Ectodermal cell (in vitro differentiated cells): ENCODE results near the gene HOXD13.

Experiments used
- H3K27ac ChIP-seq: 2 replicates; pipeline ENCODE4 v1.7.0; 2013; ENCODE audit warnings: mild to moderate bottlenecking, low read depth, low read length; ENCODE audit not compliant: insufficient read depth, poor library complexity, severe bottlenecking
- H3K27me3 ChIP-seq: 2 replicates; pipeline ENCODE4 v1.7.0; 2013; ENCODE audit warnings: mild to moderate bottlenecking, low read length; ENCODE audit not compliant: insufficient read depth, control insufficient read depth, poor library complexity, severe bottlenecking
- H3K36me3 ChIP-seq: one replicate; pipeline ENCODE4 v1.7.0; 2013; ENCODE audit warnings: low read length; ENCODE audit not compliant: control insufficient read depth, insufficient read depth
- H3K4me1 ChIP-seq: one replicate; pipeline ENCODE4 v1.7.0; 2013; ENCODE audit warnings: low read length; ENCODE audit not compliant: control insufficient read depth, insufficient read depth
- H3K4me3 ChIP-seq: 2 replicates; pipeline ENCODE4 v1.7.0; 2013; ENCODE audit warnings: low read depth, low read length, control low read depth; ENCODE audit not compliant: insufficient read depth
- H3K9me3 ChIP-seq: 2 replicates; pipeline ENCODE4 v1.7.0; 2013; ENCODE audit warnings: mild to moderate bottlenecking, low read length, moderate library complexity; ENCODE audit not compliant: control insufficient read depth
- WGBS, 2 experiments: methylation state at CpG; one replicate each; pipeline ENCODE4 v1.1.7; 2013; ENCODE audit warnings: missing lambda C conversion rate in 2 of 2; 5-methylcytosine and 5-hydroxymethylcytosine counted together

HOXD13 gene

DNA sequence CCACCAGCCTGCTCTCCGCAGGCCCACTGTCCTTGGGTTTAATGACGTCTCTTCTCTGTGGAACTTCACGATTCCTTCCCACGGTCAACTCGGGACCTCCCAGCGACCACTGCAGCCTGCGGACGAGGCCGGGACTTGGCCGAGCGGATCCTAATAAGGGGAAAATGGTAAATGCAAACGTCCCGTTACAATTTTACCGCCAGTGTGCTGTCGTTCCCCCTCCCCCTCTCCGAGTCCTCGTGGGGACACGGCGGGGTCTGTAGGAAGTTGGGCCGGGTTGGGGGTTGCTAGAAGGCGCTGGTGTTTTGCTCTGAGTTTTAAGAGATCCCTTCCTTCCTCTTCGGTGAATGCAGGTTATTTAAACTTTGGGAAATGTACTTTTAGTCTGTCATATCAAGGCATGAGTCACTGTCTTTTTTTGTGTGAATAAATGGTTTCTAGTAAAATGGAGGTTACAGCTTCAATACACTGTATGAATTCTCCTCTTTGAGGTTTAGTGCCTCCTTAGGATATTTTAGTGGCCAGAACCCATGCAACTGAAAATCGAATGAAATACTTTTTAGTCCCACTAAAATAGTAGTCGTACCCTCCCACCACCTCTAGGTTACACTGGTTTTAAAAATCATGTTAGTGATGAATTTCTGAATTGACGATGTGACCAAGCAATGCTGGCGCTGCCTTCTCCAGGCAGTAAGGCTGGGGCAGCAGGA lies 16.8 kb downstream of the HOXD13 start:
- Histone ChIP-seq H3K4me3 (no peak overlapping the region), H3K9me3 (no peaks in the 10 kb centered on the region), H3K27me3 (peaks cover 100% of the 10 kb centered on the region), H3K27ac (no peak overlapping the region), H3K36me3 (no peaks in the 10 kb centered on the region), H3K4me1 (no peaks in the 10 kb centered on the region)
- 5 to 8% methylated on average over 25 to 26 of the region's 26 CpGs for WGBS, 2 experiments

DNA sequence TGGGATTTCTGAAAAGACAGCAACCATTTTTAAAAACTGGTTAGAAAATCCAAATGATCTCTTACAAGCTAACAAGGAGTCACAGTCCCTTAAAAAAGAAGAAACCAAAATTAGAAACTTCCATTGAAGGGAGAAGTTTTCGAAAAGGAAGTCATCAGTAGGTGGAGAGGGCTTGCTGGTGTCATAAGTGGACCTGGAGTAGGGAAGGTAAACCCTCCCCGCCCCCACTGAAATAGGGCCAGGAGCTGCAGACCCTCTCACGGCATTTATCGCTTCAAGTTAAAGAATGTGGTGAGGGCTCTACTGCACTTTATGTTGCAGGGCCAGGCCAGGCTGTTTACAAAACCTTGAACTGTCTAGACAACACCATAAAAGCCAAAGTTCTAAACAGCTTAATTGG lies 17.4 kb downstream of the HOXD13 start:
- no peak overlapping the region for H3K4me3 ChIP-seq
- H3K36me3 ChIP-seq, result no peaks in the 10 kb centered on the region
- H3K9me3 ChIP-seq, result no peaks in the 10 kb centered on the region
- peaks cover 100% of the 10 kb centered on the region for H3K27me3 ChIP-seq
- H3K4me1 ChIP-seq, result no peaks in the 10 kb centered on the region
- WGBS, 2 experiments, result 31 to 33% methylated on average over 4 of the region's 4 CpGs
- no peak overlapping the region for H3K27ac ChIP-seq

DNA sequence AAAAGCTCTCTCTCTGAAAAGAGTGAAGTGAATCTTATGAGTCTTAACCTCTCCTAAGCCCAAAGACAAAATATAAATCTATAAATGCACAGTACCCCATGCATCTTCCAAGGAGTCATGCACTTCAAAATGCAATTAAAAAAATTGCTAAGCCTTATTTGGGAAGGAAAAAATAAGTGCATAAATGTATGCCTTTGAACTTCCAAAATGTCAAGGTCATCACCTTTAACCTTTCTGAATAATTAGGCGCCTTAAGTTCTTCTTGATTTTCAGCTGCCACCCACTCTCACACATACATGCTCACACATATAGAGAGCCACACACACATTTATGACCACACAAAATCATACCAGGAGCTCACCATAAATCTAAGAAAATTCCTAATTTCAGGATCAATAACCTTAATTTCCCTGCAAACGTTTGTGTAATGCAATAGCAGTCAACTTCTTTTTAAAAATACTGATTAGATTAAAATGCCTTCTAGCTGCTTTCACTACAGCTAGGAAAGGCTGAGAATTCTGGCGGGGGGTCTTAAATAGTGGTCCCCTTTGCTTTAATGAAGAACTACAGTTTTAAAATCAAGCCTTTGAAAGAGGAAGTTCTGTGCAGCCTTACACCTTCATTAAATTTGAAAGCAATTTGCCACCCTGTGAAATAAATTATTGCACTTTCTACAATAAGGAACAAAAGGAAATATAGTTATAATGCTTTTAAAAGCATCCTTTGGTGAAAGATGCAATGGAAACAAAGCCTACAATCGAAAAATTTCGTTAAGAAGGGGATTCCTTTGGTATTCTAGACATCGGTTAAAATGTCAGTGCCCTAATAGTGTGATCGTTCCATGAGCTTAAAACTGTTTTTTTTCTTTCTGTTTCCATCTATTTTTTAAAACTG lies 18.1 kb downstream of the HOXD13 start:
- Histone ChIP-seq H3K27ac (no peak overlapping the region), H3K27me3 (peaks cover 100% of the 10 kb centered on the region), H3K4me3 (no peak overlapping the region), H3K9me3 (no peaks in the 10 kb centered on the region), H3K36me3 (no peaks in the 10 kb centered on the region), H3K4me1 (no peaks in the 10 kb centered on the region)
- 30 to 31% methylated on average over 6 to 7 of the region's 7 CpGs for WGBS, 2 experiments

GRCh38 chr2:176111309-176111663 lies 18.8 kb downstream of the HOXD13 start:
- no peak overlapping the region for H3K27ac ChIP-seq
- no peaks in the 10 kb centered on the region for H3K4me1 ChIP-seq
- no peak overlapping the region for H3K4me3 ChIP-seq
- H3K27me3 ChIP-seq, result peaks cover 100% of the 10 kb centered on the region
- 1 to 3% methylated on average over 16 of the region's 16 CpGs for WGBS, 2 experiments
- no peaks in the 10 kb centered on the region for H3K36me3 ChIP-seq
- no peaks in the 10 kb centered on the region for H3K9me3 ChIP-seq

DNA sequence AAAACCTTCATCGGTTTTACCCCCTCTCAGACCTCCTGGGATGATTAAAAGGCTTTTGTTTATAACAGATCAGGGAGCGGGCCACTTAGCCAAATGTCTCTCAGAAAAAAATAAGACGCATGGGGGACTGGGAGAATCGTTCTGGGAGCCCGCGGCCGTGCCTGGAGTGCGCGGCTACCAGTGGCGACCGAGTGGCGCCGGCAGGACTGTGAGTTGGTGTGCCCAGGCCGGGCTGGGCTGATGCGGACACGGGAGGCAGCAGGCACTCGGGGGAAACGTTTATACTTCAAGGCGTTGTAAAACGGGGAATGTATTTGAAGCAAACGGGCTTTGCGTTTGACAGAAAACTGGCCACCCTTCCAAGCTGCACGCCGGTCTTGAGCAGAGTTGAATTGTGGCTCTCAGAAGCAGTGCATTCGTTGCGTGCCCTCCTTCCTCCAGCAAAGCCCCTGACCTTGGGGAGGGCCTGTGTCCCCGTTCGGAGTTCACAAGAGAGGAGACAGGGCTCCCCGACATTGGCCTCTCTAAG lies 19.4 kb downstream of the HOXD13 start:
- no peaks in the 10 kb centered on the region for H3K9me3 ChIP-seq
- peaks cover 100% of the 10 kb centered on the region for H3K27me3 ChIP-seq
- WGBS, 2 experiments, result 4 to 7% methylated on average over 28 to 29 of the region's 29 CpGs
- no peak overlapping the region for H3K27ac ChIP-seq
- no peak overlapping the region for H3K4me3 ChIP-seq
- H3K4me1 ChIP-seq, result no peaks in the 10 kb centered on the region
- no peaks in the 10 kb centered on the region for H3K36me3 ChIP-seq

DNA sequence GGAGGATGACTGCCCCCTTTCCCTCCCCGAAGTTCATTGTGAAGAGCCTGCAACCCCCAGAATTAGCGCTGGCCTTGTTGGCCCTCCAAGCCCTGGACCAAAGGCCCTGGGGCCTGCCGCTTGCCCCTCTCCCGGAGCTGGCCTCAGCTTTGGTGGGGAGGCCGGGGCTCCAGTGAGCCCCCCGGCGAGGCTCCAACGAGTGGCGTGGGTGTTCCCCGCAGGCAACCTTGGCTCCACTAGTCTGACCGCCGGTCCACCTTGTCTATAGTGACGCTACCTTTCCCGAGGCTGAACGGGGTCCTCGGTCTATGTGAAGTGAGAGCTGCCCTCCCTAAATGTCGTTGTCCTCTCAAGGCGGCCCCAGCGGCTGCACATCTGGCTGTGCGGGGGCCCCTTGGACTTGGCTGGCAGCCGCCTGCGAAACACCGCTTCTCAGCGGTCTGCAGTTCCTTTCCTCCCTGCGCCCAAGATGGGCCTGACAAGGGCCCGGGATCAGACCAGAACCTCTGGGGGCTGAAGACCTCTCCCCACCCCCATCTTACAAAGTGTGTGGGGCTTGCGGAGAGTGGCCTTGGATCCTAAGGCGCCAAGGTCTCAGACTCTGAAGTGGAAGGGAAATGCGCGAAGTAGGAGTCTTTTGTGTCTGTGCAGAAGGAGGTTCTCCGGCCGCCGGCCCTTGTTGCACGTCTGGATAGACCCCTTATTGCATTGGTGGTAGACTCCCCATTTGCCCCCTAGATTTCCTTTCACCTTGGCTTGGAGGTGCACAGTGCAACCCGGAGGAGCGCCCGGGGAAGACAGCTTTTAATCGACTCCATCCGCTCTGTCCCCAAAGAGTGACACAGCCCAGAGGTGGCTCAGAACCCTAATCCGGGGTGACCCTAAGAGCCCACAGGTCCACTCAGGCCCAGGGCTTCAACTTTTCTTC lies 20.1 kb downstream of the HOXD13 start:
- Histone ChIP-seq H3K36me3 (no peaks in the 10 kb centered on the region), H3K9me3 (no peaks in the 10 kb centered on the region), H3K4me1 (no peaks in the 10 kb centered on the region), H3K27me3 (peaks cover 100% of the 10 kb centered on the region), H3K27ac (no peak overlapping the region), H3K4me3 (no peak overlapping the region)
- WGBS, 2 experiments, result 9 to 11% methylated on average over 39 to 40 of the region's 40 CpGs

- 7% methylated on average over 25 to 26 of the region's 26 CpGs for WGBS, 2 experiments
- no peaks in the 10 kb centered on the region for H3K36me3 ChIP-seq
- H3K27ac ChIP-seq, result no peak overlapping the region
- no peaks in the 10 kb centered on the region for H3K9me3 ChIP-seq
- H3K4me3 ChIP-seq, result no peak overlapping the region
- H3K4me1 ChIP-seq, result no peaks in the 10 kb centered on the region
- peaks cover 100% of the 10 kb centered on the region for H3K27me3 ChIP-seq
Observed at GRCh38 chr2:176114120-176114929, 21.8 kb downstream of the HOXD13 start.

GRCh38 chr2:176114930-176115625 lies 22.6 kb downstream of the HOXD13 start:
- no peaks in the 10 kb centered on the region for H3K36me3 ChIP-seq
- H3K9me3 ChIP-seq, result no peaks in the 10 kb centered on the region
- peaks cover 100% of the 10 kb centered on the region for H3K27me3 ChIP-seq
- no peak overlapping the region for H3K4me3 ChIP-seq
- H3K27ac ChIP-seq, result no peak overlapping the region
- no peaks in the 10 kb centered on the region for H3K4me1 ChIP-seq
- 8 to 27% methylated on average over 10 to 15 of the region's 16 CpGs for WGBS, 2 experiments
